Measurements from ENCODE around the gene FOXK1. TPM values are rescaled to one million over a fixed set of nuclear protein-coding genes. Genes with fewer than 3 reads are reported as not detected.

The FOXK1 gene
- total RNA-seq, 1 donor from 2014 or later = 33.3 TPM

DNA sequence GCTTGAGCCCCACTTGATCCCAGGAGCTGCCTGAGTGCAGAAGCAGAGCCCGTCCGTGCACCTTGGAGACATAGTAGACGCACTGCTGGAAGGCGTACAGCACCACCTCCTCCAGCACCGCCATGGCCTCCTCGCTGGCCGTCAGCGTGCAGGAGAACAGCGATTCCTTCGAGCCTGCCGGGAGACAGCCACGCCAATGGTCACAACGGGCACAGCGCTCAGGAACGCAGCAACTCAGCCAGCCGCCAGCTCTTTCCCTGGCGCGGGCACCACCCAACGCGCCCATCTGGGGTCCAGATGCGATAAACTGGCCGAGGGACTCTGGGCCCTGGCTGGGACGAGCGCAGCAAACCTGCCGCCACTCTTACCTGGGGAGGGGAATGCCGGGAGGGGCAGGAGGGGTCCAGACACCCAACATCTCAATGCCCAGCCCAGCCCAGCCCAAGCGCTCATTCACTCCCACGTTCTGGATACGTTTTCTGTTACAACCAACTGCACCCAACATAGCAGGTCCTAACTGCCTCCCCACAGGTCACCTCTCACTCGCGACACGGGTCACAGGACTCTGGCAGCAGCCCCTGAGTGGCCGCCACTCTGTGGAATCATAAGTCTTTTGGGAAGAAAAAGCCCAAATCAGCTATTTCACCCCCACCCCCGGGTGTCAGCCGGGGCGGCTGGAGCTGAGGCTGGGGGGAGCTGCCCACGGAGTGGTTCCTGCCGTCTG lies 135.2 kb downstream of the FOXK1 start:
- DNase-seq (ENCODE audit: low read depth, low spot score) = no peak

DNA sequence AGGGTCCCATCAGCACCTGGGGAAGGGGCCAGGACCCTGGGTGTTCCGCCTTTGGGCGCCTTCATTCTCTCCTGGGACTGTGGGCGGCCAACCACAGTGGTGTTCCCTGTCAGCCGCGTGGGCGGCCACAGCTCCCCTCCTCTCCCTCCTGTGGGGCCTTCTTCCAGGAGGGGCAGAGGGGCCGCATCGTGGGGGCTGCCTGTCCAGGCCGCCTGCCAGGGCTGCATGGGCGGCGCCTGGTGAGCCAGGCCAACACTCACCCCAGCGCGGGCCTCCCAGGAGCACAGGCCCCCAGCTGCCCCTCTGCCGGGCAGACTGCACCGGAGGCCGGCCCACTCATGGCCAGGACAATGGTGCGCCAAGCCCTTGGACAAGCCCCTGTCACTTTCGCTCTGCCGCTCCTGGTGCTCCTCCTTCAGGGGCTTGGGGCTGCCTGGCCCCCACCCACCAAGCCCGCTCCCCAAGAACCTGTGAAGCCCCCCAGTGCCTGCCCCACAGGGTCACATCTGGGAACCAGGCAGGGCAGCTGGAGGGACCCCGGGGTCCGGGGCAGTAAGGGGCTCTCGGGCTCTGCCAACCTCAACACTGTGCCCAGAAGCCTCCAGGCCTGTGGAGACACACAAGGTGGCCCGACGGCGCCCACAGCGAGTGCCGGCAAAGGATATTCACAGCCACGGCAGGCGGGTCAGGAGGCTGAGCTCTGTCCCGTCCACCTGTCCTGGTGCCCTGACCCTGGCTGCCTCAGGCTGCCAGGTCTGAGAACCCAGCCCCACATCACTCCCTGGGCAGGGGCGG lies 136.1 kb downstream of the FOXK1 start:
- no peak for DNase-seq (ENCODE audit: low read depth, low spot score)

GRCh38 chr7:4819560-4820404 lies 137.7 kb downstream of the FOXK1 start:
- no peak for DNase-seq (ENCODE audit: low read depth, low spot score)

- DNase-seq (ENCODE audit: low read depth, low spot score) = no peak
These were observed 138.4 kb downstream of the FOXK1 start for GRCh38 chr7:4820405-4820966.

Other genes starting within 250 kb of the FOXK1 start
- gene AP5Z1, start 93.3 kb downstream of the FOXK1 start, total RNA-seq = 19.8 and 24.9 TPM in 2 replicates
- gene PAPOLB, start 179.7 kb downstream of the FOXK1 start, total RNA-seq = 0.04 and 0.07 TPM in 2 replicates
- 0.46 and 0.73 TPM in 2 replicates for gene RADIL, start 201.4 kb downstream of the FOXK1 start, total RNA-seq

All from pulmonary artery endothelial cell (primary cell).